SK-N-MC (cell line): ENCODE measurements around the gene KDSR.

Source experiments
- DNase-seq: peaks from one replicate; pipeline ENCODE4 v3.0.0-alpha.2; 2011; ENCODE audit warnings: low read depth, low spot score
- H3K27ac ChIP-seq: fragments of 200-600 bp; sonication (generic); 2 replicates; pipeline ENCODE4 v1.5.1; 2016; ENCODE audit warnings: mixed run types
- H3K36me3 ChIP-seq: fragments of 200-600 bp; sonication (generic); 2 replicates; pipeline ENCODE4 v1.6.1; 2017; ENCODE audit warnings: antibody characterized with exemption, low read length, mixed read lengths; ENCODE audit not compliant: insufficient read depth
- H3K4me3 ChIP-seq: fragments of 200-600 bp; sonication (generic); 2 replicates; pipeline ENCODE4 v1.5.1; 2016
- H3K9ac ChIP-seq: fragments of 200-600 bp; sonication (generic); 2 replicates; pipeline ENCODE4 v1.8.0; 2017; ENCODE audit warnings: mixed run types, mixed read lengths; ENCODE audit not compliant: insufficient read length
- H3K9me3 ChIP-seq: fragments of 200-600 bp; sonication (generic); 2 replicates; pipeline ENCODE4 v1.6.1; 2017; ENCODE audit warnings: low read depth, mild to moderate bottlenecking, antibody characterized with exemption, low read length, moderate library complexity, mixed read lengths
- EZH2 ChIP-seq: fragments of 200-600 bp; sonication (generic); IDR thresholded peaks from one replicate; pipeline ENCODE4 v1.6.1; 2017; ENCODE audit warnings: antibody characterized with exemption
- FOXP2 ChIP-seq: optimal IDR thresholded peaks from 2 replicates; pipeline ENCODE3; 2011; ENCODE audit warnings: mild to moderate bottlenecking, moderate library complexity; ENCODE audit not compliant: insufficient read depth; ENCODE audit errors: extremely low read length, control extremely low read depth
- POLR2AphosphoS5 ChIP-seq: IDR thresholded peaks from 2 replicates; pipeline ENCODE4 v1.6.1; 2012; ENCODE audit warnings: mild to moderate bottlenecking, low read depth, low read length, borderline replicate concordance

KDSR gene

GRCh38 chr18:63367053-63367953, at the start of gene KDSR:
Gene KDSR, minus strand, starts transcription at chr18:63367206. Its CDS starts 88 bp downstream, at chr18:63367118.
- TF ChIP-seq POLR2AphosphoS5 (peak; percentile 95), FOXP2 (peak; percentile 14), EZH2 (no peak)
- H3K9ac ChIP-seq, result peak within 1 kb of the TSS; percentile 92
- H3K27ac ChIP-seq, result peak within 1 kb of the TSS; percentile 96
- H3K9me3 ChIP-seq, result no peaks in the 10 kb centered on the region; the same call in 1 of the 2 replicates
- DNase-seq, result peak; percentile 92
- peak within 1 kb of the TSS; percentile 92 for H3K4me3 ChIP-seq
- peaks cover 51% of the 10 kb centered on the region for H3K36me3 ChIP-seq

- Histone ChIP-seq H3K9ac (no peak overlapping the region), H3K36me3 (peaks cover 73% of the 10 kb centered on the region), H3K27ac (no peak overlapping the region), H3K9me3 (no peaks in the 10 kb centered on the region), H3K4me3 (no peak overlapping the region)
- TF ChIP-seq FOXP2, result no peak
- no peak for TF ChIP-seq EZH2
- no peak for TF ChIP-seq POLR2AphosphoS5
- DNase-seq, result no peak
These were observed 45.9 kb upstream of the KDSR start for GRCh38 chr18:63412953-63413352.

- DNase-seq, result no peak
- peak overlapping the region; percentile 31; the same call in 1 of the 2 replicates for H3K27ac ChIP-seq
- TF ChIP-seq POLR2AphosphoS5, result no peak
- TF ChIP-seq EZH2, result no peak
- no peak for TF ChIP-seq FOXP2
- H3K9me3 ChIP-seq, result no peaks in the 10 kb centered on the region
- H3K4me3 ChIP-seq, result no peak overlapping the region
- H3K36me3 ChIP-seq, result peaks cover 70% of the 10 kb centered on the region
- no peak overlapping the region for H3K9ac ChIP-seq
These were observed 43.8 kb upstream of the KDSR start for GRCh38 chr18:63410792-63411191.

GRCh38 chr18:63409301-63409700, 42.3 kb upstream of the KDSR start:
- no peak for DNase-seq
- H3K4me3 ChIP-seq, result no peak overlapping the region
- TF ChIP-seq EZH2 (no peak), FOXP2 (no peak)
- no peak overlapping the region for H3K27ac ChIP-seq
- H3K36me3 ChIP-seq, result peaks cover 73% of the 10 kb centered on the region
- H3K9ac ChIP-seq, result no peak overlapping the region
- no peaks in the 10 kb centered on the region for H3K9me3 ChIP-seq

GRCh38 chr18:63407734-63408133, 40.7 kb upstream of the KDSR start:
- TF ChIP-seq EZH2 (no peak), FOXP2 (no peak), POLR2AphosphoS5 (no peak)
- Histone ChIP-seq H3K36me3 (peaks cover 83% of the 10 kb centered on the region), H3K9me3 (no peaks in the 10 kb centered on the region), H3K9ac (no peak overlapping the region), H3K4me3 (no peak overlapping the region), H3K27ac (no peak overlapping the region)
- no peak for DNase-seq

GRCh38 chr18:63405986-63406385, 39.0 kb upstream of the KDSR start:
- no peaks in the 10 kb centered on the region for H3K9me3 ChIP-seq
- H3K9ac ChIP-seq, result no peak overlapping the region
- no peak overlapping the region for H3K4me3 ChIP-seq
- H3K27ac ChIP-seq, result no peak overlapping the region
- peaks cover 85% of the 10 kb centered on the region for H3K36me3 ChIP-seq
- TF ChIP-seq FOXP2 (no peak), EZH2 (no peak), POLR2AphosphoS5 (no peak)
- no peak for DNase-seq

- H3K4me3 ChIP-seq, result no peak overlapping the region
- H3K27ac ChIP-seq, result no peak overlapping the region
- DNase-seq, result no peak
- TF ChIP-seq FOXP2 (no peak), EZH2 (no peak), POLR2AphosphoS5 (no peak)
- peaks cover 78% of the 10 kb centered on the region for H3K36me3 ChIP-seq
- no peak overlapping the region for H3K9ac ChIP-seq
- H3K9me3 ChIP-seq, result no peaks in the 10 kb centered on the region
These were observed 35.5 kb upstream of the KDSR start for GRCh38 chr18:63402246-63403162.

- no peak overlapping the region for H3K4me3 ChIP-seq
- no peak overlapping the region for H3K27ac ChIP-seq
- DNase-seq, result no peak
- peaks cover 83% of the 10 kb centered on the region for H3K36me3 ChIP-seq
- H3K9ac ChIP-seq, result no peak overlapping the region
- no peaks in the 10 kb centered on the region for H3K9me3 ChIP-seq
- TF ChIP-seq POLR2AphosphoS5, result no peak
- TF ChIP-seq EZH2, result no peak
- TF ChIP-seq FOXP2, result no peak
These were observed 32.3 kb upstream of the KDSR start for GRCh38 chr18:63399300-63399699.
